HG02852 (cell line): ENCODE measurements around the gene SLC22A5.
"Not testable (repeated sequence)": the region's sequence is repeated elsewhere in the genome, so short reads cannot be mapped to it uniquely, and the experiment has no call there.

Experiments
- ATAC-seq: cut with Tn5 transposase; IDR thresholded peaks from one replicate; pipeline ENCODE4 v1.9.1; 2021; ENCODE audit warnings: mild to moderate bottlenecking, moderate library complexity; ENCODE audit not compliant: unreplicated experiment

SLC22A5 gene

DNA sequence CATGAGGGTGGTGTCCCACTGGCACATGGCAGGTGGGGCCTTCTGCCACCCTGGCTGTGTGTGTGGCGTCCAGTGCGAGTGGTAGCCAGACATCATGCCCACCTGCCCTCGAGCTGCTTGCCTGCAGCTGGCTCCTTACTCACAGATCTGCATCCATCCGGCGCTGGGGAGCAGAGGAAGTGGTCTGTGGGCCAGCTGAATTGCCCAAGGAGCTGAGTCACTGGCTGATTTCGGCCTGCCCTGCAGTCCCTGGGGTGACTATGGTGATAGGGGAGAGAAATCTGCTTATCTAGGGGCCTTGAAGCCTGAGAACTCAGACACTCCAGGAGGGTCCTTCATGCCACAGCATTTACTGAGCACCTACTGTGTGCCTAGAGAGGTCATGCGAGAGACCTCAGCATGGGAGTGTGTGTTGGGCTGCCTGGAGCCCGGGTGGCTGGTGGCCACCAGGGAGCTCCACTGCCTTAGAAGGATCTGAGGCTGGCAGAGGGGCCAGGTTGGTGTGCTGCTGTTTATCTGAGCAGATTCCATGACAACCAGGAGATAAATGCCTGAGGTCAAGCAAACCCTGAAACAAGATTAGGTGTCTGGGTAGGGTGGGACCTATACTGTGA lies 57.1 kb downstream of the SLC22A5 start:
- peak; percentile 32 for ATAC-seq

GRCh38 chr5:132427281-132428146 lies 58.0 kb downstream of the SLC22A5 start:
- no peak for ATAC-seq

GRCh38 chr5:132428147-132428482 lies 58.6 kb downstream of the SLC22A5 start:
- ATAC-seq = no peak

DNA sequence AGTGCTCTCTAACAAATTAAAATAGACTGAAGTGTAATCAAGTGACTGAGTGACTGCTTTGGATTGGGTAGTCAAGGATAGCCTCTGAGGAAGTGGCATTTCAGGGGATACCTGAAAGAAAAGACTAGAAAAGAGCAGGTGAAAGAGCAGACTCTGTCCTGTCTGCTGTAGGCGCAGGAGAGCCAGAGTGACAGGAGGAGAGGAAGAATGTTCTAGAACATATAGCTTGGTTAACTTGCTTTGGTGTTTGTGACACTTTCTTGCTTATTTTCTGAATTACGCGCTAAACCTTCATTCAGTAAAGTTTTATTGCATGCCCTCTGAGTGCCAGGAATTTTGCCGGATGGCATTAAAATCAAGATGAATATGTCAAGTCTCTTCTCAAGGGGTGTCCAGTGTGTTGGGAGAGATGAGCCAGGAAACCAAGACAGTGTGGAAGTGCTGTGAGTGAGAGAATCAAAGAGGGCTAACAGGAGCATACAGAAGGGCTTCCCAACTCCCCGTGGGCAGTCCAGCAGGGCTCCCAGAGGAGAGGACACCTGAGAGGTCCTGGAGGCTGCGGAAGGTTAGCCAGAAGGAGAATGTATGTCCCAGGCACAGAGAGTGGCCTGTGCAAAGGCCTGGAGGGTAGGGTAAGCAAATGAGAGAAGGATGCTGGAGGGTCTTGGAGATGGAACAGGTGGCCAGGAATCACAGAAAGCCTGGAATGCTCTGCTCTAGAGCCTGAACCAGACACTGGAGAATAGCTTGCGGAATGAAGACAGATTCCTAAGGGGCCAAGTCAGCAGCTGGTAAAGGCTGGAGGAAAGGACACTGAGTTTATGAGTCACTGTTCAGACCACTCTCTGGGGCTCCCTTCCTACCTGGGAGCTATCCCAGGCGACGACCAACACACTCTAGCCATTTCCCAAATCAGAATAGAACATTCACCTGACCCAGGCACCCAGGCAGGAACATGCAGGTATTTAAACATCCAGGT lies 59.3 kb downstream of the SLC22A5 start:
- no peak for ATAC-seq

GRCh38 chr5:132429463-132430440 lies 60.2 kb downstream of the SLC22A5 start:
- ATAC-seq = no peak

DNA sequence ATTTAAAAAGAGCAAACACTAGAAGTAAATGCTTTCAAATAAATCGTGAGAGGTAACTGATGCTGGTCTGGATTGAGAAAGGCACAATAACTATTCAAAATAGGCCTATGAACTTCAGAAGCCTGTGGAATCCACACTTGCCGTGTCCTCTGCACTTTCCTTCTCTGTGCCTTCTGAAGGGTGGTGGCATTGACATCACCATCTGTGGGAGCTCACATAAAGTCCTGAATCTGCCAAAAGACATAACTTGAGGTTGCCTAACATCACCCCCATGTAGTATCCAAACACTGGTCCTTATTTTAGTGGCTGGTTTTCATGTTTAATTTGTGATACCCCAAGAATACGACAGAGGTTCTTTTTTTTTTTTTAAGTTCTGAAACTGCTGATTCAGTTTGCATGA lies 61.2 kb downstream of the SLC22A5 start:
- no peak for ATAC-seq

DNA sequence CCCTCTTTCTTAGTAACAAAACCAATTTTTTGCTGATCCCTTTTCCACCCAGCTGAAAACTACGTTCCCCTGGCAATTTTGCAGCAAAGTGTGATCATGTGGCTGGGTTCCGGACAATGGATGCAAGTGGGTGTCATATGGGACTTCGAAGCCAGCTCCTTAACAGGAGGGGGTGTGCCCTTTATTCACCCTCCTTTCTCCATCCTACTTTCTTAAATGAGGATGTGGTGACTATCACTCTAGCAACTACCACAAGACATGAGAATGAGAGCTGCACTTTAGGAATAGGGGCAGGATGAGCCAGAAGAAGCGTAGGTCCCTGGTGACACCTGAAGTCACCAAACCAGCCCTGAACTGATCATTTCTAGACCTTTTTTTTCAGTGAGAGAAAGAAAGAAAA lies 62.1 kb downstream of the SLC22A5 start:
- ATAC-seq = no peak

GRCh38 chr5:132433141-132433540 lies 63.6 kb downstream of the SLC22A5 start:
- no peak for ATAC-seq

GRCh38 chr5:132434416-132435286 lies 65.1 kb downstream of the SLC22A5 start:
- ATAC-seq = no peak

- no peak for ATAC-seq
These were observed 65.9 kb downstream of the SLC22A5 start for GRCh38 chr5:132435447-132435846.

- no peak for ATAC-seq
These were observed 66.4 kb downstream of the SLC22A5 start for GRCh38 chr5:132435886-132436285.

DNA sequence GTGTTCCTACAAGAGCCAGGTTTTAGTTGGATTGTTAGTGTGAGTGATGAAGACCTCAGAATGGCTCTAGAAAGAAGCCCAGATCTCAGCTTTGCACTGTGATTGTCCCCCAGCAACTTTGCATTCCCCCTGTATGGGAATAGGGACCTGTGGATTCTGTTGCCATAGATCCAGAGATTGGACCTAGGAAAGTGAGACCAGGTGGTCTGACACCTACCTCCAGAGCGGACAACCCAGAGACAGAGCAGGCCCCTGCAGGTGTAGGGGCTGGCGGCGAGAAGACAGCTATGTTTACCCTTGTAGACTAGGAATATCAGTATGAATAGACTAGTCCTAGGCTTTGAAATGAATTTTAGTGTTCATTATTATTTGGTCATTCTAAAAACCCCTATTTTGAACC lies 67.4 kb downstream of the SLC22A5 start:
- no peak for ATAC-seq

DNA sequence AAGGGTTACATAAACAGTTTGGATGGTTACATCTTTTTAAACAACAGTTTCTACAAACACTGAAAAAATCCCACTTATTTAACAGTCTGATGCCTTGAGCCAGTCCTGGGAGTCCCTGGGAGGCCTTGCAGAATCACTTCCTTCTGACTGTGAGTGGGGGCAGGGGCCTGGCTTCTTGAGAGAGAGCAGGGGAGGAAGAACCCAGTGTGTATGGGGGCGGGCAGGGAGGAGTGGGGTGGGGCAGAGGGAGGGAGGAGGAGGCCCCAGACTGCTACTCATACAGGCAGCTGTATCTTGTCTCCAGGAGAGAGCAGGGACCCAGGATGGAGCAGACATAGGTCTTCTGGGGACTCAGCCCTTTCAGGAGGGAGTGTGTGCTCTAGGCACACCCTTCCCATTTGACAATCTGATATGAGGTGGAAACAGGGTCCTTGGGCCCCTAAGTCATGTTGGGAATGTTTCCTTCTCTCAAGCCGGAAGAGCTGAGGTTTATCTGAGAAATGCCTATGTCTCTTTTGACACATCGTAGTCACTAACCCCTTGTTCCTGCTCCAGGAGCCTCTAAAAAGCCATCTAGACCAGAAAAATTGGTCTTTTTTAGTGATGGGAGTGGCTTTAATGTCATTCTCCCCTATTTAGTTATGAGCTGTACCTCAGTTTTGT lies 68.2 kb downstream of the SLC22A5 start:
- ATAC-seq = peak; percentile 79

- ATAC-seq = not testable (repeated sequence)
These were observed 68.7 kb downstream of the SLC22A5 start for GRCh38 chr5:132438267-132438645.

DNA sequence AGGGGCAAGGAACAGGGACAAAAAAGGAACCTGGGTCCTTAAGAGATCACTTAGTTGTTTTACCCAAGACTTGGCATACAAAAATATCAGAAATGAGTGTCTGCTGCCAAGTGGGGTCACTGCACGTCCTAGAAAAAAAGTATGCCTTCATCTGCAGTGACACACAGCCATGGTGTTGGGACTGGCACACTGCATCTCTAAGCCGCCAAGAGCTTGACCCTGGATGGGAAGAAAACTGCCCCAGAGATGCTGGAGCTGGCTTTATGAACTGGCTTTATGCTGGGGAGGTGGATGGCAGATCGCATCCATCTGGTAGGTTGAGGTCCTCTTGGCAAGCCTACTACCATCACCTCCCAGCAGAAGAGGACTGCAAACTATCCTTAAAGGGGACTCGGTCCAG lies 69.4 kb downstream of the SLC22A5 start:
- no peak for ATAC-seq

- ATAC-seq = no peak
These were observed 70.1 kb downstream of the SLC22A5 start for GRCh38 chr5:132439521-132440089.

DNA sequence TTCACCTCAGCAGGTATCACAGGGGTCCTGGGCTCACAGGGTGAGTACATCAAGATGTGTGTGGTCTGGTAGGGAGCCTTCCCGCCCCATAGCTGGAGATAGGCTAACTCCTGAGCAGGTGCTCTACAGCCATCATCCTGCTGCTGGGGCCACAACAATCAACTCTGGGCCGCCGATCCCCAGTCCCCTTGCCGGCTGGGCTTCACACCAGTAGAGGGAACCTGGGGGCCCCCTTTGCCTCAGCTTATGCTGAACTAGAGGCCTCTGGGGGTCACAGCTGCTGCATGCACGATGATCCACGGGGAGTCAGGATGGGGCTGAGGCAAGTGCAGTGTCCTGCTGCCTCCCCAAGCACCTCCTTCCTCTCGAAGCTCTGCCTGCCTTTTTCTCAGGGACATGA lies 74.6 kb downstream of the SLC22A5 start:
- no peak for ATAC-seq
